GM21381 (cell line): ENCODE data around the gene SMPD3.

Source experiments
- ATAC-seq: cut with Tn5 transposase; IDR thresholded peaks from one replicate; pipeline ENCODE4 v1.9.1; 2021; ENCODE audit warnings: mild to moderate bottlenecking, moderate library complexity; ENCODE audit not compliant: unreplicated experiment

SMPD3 gene

DNA sequence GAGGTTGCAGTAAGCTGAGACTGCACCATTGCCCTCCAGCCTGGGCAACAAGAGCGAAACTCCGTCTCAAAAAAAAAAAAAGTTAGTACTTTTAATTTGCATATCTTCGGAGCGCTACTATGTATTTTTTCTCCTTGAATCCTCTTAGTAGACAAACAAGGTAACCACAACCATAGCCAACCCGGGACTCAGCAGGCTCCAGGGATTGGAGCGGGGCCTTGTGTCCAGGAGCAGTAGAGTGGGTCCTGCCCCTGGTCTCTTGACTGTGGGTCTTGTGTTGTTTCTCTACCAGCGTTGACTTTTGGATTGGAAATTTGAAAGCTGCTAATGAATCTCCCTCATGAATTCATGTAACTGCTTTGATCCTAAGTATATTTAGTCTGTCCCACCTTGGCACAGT is 105.2 kb downstream of the SMPD3 start:
- ATAC-seq: no peak

DNA sequence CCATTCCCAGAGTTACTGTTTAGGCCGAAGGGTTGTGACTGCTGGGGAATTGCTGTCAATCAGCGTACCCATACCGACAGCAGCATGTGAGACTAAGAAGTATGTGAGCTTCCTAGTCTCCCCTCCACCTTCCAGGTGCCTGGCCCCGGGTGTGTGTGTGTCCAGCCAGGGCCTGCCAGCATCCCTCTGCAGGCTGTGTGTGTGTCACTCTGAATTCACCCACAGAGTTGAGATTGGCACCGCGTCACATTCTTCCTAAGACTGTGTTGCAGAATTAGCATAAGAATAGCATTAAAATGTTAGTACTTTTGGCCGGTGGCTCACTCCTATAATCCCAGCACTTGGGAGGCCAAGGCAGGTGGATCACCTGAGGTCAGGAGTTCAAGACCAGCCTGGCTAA is 105.7 kb downstream of the SMPD3 start:
- no peak for ATAC-seq

DNA sequence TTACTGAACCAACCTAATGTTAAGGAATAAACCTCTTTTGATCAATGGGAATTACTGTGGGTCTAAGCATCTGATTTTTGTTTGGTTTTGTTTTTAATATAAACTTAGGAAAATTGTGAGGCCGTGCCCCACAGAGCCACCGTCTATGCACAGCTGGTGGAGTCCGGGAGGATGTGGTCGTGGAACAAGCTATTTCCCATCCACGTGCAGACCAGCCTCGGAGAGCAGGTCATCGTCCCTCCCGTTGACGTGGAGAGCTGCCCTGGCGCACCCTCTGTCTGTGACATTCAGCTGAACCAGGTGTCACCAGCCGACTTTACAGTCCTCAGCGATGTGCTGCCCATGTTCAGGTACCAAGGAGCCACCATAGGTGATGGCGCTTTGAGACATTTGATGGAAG is 109.1 kb downstream of the SMPD3 start:
- no peak for ATAC-seq

DNA sequence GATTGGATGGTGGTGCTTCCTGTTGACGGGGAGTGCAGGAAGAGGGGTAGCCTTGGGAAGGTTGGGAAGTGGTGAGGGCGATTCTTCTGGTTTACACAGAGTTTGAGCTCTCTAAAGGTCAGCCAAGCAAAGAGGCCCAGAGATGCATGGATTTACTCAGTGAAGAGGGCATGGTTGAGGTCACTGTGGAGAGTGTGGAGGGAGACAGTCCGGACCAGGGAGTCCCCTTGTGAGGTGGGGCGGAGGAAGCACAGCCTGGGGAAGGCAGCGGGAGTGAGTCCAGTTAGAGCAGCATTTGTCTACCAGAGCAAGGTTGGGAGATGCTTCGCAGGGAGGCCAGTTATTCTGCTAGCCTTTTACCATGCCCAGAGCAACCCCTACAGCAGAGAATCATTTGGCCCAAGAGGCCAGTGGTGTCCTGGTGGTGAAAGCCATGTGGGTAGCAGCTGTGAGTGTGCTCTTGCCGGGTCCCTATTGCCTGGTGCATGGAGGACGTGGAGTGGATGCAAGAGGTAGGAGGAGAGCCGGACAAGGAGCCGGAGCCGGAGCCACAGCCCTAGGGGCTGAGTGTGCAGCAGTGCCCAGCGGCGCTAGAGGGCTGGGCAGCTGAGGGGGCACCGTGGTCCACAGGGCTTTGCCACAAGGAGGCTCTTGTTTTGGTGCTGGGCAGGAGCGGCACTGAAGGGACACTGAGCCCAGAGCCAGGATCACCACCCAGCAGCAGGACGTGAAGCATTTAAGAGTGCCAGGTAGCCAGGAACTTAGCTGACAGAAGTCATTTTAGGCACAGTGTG is 109.8 kb downstream of the SMPD3 start:
- ATAC-seq: no peak

DNA sequence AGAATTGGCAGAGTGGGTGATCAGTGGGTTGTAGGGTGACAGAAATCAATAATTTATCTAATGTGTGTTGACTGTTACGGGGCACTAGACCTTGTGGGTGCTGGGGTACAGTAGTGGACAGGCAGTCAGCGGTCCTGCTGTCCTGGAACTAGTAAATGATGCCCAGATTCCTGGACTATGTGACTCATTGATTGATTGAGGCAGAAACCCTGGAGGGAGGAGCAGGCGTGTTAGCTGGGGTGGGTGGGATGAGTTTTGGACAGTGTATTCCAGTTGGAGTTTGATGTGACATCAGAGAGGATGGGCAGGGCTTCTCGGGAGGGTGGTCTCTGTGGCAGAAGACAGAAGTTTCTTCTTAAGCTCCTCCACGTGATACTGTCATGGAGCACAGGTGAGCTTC is 113.1 kb downstream of the SMPD3 start:
- ATAC-seq: no peak

DNA sequence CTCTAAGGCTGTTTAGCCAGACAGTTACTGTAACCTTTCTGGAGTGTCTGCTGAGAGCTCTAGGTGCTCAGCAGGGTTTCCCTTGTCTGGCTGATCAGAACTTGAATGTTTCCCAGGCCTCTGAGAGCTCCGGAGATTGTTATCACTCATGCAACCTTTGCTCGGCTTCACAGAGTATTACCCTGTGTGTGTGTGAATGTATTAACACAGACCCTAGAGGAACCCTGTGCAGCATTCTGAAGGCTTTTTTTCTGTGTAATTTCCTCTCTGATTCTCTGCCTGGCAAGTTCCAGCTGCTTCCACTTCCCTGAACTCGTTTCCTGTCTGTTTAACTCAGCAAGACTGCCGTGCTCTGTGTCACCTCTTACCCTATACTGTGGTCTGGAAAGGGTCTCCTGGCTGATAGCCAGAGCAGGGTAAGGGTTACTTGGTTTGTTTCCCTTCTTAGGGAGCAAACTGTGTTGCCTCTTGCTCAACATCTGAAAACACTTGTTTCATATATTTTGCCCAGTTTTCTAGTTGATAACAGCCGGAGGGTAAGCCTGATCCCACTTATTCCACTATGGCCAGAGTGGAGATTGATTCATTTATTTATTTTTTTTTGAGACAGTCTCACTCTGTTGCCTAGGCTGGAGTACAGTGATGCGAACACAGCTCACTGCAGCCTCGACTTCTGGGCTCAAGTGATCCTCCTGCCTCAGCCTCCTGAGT is 115.7 kb downstream of the SMPD3 start:
- ATAC-seq: no peak

DNA sequence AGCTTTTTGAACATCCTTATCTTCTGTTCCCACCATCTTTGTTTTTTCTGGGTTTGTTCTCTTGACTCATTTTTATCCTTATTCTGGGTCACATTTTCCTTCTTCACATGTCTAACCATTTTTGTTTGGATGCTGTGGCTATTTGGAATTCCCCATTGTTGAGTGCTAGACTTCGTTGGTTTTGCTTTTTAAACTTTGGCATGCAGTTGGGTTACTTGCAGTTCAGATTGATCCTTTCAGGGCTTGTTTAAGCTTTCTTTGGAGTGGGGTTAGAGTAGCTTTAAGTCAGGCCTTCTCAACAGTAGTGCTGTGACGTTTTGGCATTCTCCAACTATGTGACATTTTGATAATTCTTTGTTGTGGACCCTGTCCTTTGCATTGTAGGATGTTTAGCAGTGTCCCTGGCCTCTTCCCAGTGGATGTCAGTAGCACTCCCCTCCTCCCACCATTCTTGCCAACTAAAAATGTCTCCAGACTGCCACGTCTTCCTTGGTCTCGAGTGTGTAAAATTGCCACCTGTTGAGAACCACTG is 116.4 kb downstream of the SMPD3 start:
- ATAC-seq: no peak

DNA sequence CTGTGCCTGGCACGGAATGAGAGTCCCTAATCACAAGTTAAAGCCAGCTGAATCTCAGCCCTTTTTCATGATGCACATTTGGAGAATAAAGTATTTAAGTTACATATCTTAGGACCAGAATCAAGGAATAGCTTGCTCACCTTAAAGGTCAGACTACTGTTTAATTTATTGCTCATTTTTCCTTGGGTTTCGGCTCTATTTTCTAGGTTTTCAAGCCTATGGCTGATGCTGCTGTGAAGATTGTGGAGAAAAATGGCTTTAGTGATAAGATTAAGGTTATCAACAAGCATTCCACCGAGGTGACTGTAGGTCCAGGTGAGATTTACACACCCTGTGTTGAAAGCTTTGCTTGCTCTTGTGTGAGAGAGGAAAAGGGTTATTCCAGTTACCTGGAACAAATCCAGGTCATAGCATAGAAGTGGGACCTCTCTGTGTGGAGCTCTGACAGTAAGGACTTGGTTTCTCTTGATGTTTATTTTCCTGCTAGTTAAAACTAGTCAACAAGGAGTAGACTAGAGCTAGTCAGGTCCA is 119.4 kb downstream of the SMPD3 start:
- ATAC-seq: no peak

DNA sequence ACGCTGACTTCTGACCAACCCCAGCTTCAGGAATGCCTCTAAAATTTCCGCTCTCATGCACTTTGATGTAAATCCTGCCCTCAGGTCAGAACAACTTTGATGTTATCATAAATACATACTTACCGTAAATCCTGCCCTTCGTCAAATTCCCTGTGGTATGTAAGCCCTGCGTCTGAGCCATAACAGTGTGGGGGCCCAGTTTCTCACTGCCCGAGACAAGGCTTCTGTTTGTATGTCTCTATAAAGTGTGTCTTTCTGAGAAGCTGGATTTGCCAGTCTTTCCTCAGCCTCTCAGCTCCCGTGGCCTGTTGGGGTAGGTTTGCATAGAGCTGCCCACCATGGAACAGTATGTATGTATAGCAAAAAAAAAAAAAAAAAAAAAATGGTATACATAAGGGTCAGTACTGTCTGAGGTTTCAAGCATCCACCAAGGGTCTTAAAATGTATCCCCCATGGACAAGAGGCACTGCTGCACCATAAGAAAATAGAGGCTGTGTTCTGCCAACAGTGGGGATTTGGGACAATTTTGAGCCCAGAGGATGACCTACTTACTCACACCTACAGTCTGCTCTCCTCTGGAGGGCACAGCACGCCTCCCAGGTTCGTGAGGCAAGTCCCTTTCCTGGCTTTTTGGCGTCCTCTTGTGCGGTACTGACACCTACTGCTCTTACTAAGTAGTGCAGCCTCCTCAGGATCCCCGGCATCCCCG is 120.0 kb downstream of the SMPD3 start:
- ATAC-seq: peak; percentile 78

DNA sequence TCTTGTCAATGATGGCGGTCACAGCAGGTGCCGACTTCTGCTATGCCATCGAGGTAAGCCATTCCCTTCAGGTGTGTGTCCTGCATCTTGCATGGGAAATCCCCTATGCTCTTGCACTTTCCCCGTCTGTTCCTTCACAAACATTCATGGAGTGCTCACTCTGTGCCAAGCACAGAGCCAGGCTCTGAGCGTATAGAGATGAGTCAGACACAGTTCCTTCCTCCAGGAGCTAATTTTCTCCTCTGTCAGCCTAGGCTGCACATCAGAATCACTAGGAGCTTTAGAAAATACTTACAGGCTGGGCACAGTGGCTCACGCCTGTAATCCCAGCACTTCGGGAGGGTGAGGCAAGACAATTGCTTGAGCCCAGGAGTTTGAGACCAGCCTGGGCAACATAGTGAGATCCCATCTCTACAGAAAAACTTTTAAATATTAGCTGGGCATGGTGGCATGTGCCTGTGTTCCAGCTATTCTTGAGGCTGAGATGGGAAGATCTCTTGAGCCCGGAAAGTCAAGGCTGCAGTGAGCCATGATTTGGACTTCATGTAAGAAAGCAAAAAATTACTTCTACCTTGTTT is 123.4 kb downstream of the SMPD3 start:
- ATAC-seq: no peak

DNA sequence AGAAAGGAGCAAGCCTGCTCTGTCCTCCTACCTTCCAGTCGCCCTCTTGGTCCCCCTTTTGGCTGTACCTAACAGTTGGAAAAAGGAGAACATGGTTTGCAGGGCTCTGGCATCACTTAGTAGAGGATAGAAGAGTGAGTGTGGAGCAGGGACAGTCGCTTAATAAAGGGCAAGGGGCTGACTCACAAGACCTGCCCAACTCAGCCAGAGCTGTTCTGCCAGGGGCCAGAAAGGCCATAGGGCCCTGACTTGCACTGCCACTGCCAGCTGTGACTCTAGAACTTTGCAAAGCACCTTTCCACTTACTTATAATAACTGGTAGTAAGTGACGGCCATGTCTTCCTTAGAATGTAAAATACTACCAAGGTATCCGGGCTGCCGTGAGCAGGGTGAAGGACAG is 124.0 kb downstream of the SMPD3 start:
- ATAC-seq: no peak

DNA sequence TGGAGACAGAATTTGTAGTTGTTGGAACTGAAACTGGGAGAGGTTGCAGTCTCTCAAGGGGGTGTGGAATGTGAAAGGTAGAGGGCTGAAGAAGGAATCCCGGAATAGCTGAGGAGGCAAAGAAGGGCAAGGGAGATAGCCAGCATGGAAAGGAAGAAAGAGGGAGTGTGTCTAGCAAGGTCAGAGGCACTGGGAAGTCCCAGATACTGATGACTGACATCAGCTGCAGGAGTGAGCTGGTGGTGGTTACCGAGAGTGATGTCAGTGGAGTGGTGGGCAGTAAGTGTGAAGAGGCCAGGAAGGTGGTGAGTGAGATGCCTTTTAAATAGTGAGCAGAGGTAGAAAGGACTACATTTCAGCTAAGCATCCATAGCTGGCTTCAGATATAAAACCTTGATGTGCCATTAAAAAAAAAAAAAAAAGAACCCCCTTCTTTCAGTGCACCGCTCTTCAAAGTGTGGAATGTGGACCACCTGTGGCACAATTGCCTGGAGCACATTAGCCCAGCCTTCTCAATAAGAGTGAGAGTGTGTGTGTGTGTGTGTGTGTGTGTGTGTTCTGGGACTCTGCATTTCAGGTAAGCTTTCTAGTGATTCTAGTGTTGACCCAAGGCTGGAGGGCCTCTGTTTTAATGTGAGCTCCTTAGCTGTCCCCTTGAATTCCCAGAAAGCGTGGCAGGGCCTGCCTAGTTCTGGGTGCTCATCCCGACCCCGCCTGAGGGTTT is 129.0 kb downstream of the SMPD3 start:
- no peak for ATAC-seq

DNA sequence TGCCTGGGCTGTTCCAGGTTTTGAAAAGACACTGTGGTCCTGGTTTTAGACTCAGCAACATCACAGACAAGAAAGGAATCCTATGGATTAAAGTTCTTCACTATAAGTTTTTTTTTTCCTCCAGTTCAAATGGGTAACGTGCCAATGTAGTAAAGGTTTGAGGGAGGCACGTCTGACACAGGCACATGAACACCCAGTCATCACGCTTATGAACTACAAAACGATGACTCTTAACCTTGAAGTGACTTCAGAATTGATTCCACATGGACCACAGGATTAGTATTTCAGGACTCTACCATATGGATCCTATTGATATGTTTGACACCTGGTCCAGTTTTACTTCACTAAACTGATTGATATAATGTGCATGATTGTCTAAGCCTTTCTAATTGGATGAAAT is 135.2 kb downstream of the SMPD3 start:
- no peak for ATAC-seq

DNA sequence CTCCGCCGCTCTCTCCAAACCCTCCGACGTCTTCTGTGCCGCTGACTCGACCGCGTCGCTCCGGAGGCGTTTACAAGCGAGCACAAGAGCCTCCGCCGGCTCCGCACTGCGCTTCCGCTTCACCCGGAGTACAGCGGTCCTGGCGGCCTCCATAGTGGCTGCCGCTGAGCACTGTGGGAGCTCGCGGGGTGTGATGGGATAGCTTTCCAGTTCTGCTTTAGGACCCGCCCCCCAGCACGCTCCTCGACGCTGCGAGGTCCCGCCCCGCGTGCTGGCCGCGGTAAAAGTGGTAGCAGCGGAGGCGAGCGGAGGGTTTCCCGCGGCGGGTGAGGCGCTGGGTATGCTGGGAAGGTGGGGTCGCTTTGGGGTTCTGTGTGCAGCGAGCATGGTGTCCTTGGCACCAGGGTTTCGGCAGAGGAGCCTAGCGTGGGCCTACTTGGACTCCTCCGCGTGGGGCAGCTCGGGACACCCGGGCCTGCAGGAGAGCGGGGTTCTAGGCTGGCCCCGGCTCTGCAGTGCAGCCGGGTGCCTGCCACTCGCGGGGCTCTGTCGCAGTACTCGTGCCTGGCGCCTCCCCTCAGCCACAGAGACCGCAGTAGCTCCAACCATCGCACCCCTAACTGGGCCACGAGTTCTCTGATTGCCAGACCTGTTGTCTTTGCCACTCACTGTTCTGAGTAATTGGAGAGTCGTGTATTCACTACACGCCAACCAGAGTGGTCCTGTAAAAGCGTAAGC is 137.4 kb downstream of the SMPD3 start, which contains the start of the genes PRMT7 and SLC7A6OS:
PRMT7 (plus strand) TSS at position 246 of the 738 bp plus-strand sequence. CDS start 4,961 bp downstream, outside the sequence.
SLC7A6OS (minus strand) TSS at position 173 of the 738 bp plus-strand sequence; CDS start at position 153, 20 bp downstream.
- peak; percentile 97 for ATAC-seq

DNA sequence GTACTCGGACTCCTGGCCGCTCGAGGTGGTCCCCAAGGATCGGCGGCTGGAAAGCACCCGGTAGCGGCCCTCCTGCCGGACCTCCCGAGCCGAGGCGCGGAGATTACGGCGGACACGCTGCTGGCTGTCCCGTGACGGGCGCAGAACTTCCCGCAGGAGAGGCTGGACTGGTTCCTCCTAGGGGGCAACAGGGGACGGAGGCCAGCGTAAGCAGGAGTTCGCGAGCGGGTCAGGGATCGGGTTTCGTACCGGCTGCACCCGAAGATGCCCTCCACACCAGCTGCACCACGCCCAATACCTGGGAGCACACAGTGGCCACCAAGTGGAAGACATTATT is 137.9 kb downstream of the SMPD3 start:
- ATAC-seq: peak; percentile 30

DNA sequence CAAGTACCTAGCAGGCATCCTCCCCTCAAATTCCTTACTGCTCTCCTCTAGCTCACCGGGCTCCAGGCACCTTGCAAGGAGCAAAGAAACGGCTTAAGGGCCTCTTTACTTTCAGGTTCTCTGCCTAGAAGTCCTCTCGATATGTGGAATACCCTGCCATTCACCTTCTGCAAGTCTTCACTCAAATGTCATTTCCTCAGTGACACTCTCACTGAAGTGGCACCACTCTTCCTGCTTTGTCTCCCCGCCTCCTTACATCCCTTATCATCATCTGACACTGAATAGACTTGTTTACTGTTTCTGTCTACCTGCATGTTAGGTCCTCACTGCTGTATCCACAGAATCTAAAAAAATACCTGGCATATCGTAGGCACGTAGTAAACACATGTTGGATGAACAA is 138.5 kb downstream of the SMPD3 start:
- no peak for ATAC-seq
